Measurements from ENCODE around the gene BRD4.
A peak's percentile ranks its signal among the peaks of the same experiment; 100 is the strongest.
"Not testable (repeated sequence)": the region's sequence is repeated elsewhere in the genome, so short reads cannot be mapped to it uniquely, and the experiment has no call there.

BRD4 gene

GRCh38 chr19:15332311-15332996, at the start of gene BRD4:
TSS of gene BRD4 (minus strand) at chr19:15332539. CDS start at chr19:15273099, 59,440 bp downstream.
- DNase-seq, result peak; percentile 66

GRCh38 chr19:15381864-15382263, 49.5 kb upstream of the BRD4 start:
- DNase-seq, result no peak

- no peak for DNase-seq
These were observed 49.1 kb upstream of the BRD4 start for GRCh38 chr19:15381429-15381828.

- no peak for DNase-seq
These were observed 47.8 kb upstream of the BRD4 start for GRCh38 chr19:15379999-15380647.

- DNase-seq, result peak; percentile 97
These were observed 47.0 kb upstream of the BRD4 start, which contains the start of gene AKAP8 for GRCh38 chr19:15379083-15379998. TSS of gene AKAP8 (minus strand) at chr19:15379787. CDS start at chr19:15379731, 56 bp downstream.

GRCh38 chr19:15378534-15379082, 46.3 kb upstream of the BRD4 start:
- DNase-seq, result peak; percentile 54

- DNase-seq, result no peak
These were observed 42.6 kb upstream of the BRD4 start for GRCh38 chr19:15374796-15375440.

GRCh38 chr19:15374105-15374651, 41.8 kb upstream of the BRD4 start:
- DNase-seq, result no peak

- no peak for DNase-seq
These were observed 41.3 kb upstream of the BRD4 start for GRCh38 chr19:15373644-15374043.

- no peak for DNase-seq
These were observed 40.6 kb upstream of the BRD4 start for GRCh38 chr19:15372891-15373301.

GRCh38 chr19:15372470-15372869, 40.1 kb upstream of the BRD4 start:
- DNase-seq, result no peak

GRCh38 chr19:15371786-15372380, 39.5 kb upstream of the BRD4 start:
- no peak for DNase-seq

- no peak for DNase-seq
These were observed 38.8 kb upstream of the BRD4 start for GRCh38 chr19:15371119-15371518.

GRCh38 chr19:15369594-15369891, 37.2 kb upstream of the BRD4 start:
- no peak for DNase-seq

- no peak for DNase-seq
These were observed 36.7 kb upstream of the BRD4 start for GRCh38 chr19:15368798-15369593.

GRCh38 chr19:15368051-15368632, 35.8 kb upstream of the BRD4 start:
- DNase-seq, result no peak

GRCh38 chr19:15367439-15367838, 35.1 kb upstream of the BRD4 start:
- no peak for DNase-seq

- no peak for DNase-seq
These were observed 32.9 kb upstream of the BRD4 start for GRCh38 chr19:15365264-15365663.

- not testable (repeated sequence) for DNase-seq
These were observed 31.5 kb upstream of the BRD4 start for GRCh38 chr19:15363791-15364190.

- DNase-seq, result not testable (repeated sequence)
These were observed 30.7 kb upstream of the BRD4 start for GRCh38 chr19:15363048-15363447.

- not testable (repeated sequence) for DNase-seq
These were observed 27.7 kb upstream of the BRD4 start for GRCh38 chr19:15360015-15360414.

Data from stimulated activated naive CD4-positive, alpha-beta T cell treated with Interleukin-2 at 50 U/mL for 16 hours (primary cell).